NCI-H526 (cell line): ENCODE data around the gene POLH.
"Not testable (repeated sequence)": the region's sequence is repeated elsewhere in the genome, so short reads cannot be mapped to it uniquely, and the experiment has no call there.

ENCODE experiments used
- DNase-seq, 2 experiments: peaks; one replicate each; lab custom pipeline; 2025; lab: John Stamatoyannopoulos, UW

POLH gene

DNA sequence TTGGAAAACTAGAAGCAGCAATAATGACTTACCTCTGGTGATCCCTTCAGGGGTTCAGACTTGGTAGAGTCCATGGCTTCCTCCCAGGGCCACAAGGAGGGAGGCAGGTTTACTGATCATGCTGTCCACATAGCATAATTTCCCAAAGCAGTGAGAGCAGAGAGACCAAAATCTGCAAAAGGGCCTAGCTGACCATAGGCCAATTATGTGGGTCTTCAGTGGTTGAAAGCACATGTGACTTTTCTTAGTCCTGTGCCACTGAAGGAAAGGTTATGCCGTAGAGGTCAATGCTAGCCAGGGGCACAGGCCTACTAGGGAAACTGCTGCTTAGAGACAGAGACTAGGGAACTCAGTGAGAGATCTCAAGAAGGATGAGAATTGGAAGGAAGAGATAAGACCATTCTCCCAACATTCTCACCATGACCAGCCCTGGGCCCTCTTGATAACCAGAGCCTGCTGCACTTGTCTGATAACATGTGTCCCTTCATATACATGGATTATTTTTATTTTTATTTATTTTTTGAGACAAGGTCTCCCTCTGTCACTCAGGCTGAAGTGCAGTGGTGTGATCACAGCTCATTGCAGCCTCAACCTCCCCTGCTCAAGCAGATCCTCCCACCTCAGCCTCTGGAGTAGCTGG lies 55.1 kb downstream of the POLH start:
- no peak for DNase-seq

DNA sequence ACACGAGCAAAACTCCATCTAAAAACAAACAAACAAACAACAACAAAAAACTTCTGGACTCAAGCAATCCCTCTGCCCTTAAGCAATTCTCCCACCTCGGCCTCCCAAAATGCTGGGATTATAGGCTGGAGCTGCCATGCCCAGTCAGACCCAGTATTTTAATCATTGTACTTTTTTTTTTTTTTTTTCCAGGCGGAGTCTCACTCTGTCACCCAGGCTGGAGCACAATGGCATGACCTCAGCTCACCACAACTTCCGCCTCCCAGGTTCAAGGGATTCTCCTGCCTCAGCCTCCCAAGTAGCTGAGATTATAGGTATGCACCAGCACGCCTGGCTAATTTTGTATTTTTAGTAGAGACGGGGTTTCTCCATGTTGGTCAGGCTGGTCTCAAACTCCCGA lies 57.0 kb downstream of the POLH start:
- DNase-seq = not testable (repeated sequence)

- no peak for DNase-seq
Observed at GRCh38 chr6:43634702-43635303, 58.8 kb downstream of the POLH start.

- peak; percentile 63 to 89 for DNase-seq
Observed at GRCh38 chr6:43635387-43636307, 59.7 kb downstream of the POLH start, which contains the start of gene MAD2L1BP. MAD2L1BP (plus strand) TSS chr6:43635840; CDS start chr6:43635876, 36 bp downstream.

- no peak for DNase-seq
Observed at GRCh38 chr6:43636308-43636659, 60.3 kb downstream of the POLH start.

GRCh38 chr6:43639984-43640800 lies 64.2 kb downstream of the POLH start:
- no peak for DNase-seq

DNA sequence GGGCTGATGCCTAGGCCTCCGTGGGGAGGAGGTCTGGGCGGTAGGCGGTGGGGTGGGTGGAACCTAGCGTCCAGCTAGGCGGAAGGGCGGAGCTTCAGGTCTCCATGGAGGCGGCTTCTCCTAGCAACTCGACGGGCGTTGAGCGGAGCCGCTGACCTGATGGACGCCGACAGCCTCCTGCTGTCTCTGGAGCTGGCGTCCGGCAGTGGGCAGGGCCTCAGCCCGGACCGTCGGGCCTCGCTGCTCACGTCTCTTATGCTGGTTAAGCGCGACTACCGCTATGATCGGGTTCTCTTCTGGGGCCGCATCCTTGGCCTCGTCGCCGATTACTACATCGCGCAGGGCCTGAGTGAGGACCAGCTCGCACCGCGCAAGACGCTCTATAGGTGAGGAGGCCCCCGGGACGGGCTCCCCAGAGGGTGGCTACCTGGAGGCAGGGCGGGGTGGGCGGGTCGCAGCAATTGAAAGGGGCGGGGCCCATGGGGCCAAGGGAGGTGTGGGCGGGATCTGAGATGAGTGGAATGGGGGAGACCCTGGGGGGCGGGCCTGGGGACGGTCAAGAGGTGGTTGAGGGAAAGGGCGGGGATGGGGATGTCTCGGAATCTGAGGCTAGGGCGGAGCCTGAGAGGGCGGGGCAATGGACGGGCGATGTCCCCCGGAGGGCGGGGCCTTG lies 69.1 kb downstream of the POLH start, which contains the start of gene RSPH9:
TSS of gene RSPH9 (plus strand) at position 97 of the 673 bp plus-strand sequence. CDS start at position 160, 63 bp downstream.
- peak; percentile 36 to 73 for DNase-seq

DNA sequence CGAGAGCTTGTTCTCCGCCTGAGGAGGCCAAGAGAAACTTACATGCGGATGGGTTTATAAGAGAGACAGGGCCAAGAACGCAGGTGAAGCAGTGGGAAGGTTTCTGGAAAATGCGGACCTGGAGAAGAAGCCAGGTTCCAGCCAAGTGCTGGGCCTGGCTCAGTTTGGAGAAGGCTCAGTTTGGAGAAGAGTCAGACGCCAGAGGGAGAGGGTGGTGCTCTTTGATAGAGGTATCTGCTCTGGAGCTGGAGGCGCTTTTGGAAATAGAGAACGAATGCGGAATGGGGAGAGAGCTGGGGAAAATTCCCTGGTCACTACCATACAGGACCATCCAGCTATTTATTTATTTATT lies 69.6 kb downstream of the POLH start:
- DNase-seq = no peak

DNA sequence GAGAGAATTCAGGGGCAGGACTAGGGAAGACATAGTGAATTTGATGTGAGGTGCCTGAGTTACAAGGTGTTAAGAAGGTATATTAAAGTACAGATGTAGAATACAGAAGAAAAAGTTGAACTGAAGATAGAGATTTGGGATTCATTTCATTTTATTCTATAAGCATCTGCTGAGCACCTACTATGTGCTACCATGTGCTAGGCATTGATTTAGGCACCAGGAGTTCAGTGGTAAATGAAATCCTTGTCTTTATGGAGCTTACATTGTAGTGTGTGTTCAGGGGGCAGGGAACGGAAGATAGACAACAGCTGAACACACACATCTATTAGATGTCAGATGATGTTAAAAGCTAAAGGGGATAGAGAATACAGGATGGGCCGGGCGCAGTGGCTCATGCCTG lies 71.6 kb downstream of the POLH start:
- no peak for DNase-seq

DNA sequence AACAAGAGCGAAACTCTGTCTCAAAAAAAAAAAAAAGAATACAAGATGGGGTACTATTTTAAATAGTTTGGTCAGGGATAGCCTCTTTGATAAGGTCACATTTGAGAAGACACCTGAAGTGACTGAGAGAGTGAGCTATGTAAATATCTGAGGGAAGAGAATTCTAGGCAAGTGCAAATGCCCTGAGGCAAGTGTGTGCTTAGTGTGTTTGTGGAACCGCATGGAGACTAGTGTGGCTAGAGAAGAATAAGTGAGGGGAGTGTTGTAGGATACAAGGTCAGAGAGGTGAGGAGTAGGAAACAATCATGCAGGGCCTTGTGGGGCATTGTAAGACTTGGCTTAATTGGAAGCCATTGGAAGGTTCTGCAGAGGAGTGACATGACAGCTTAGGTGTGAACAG lies 72.3 kb downstream of the POLH start:
- DNase-seq = no peak

GRCh38 chr6:43652822-43653221 lies 76.8 kb downstream of the POLH start:
- not testable (repeated sequence) for DNase-seq

DNA sequence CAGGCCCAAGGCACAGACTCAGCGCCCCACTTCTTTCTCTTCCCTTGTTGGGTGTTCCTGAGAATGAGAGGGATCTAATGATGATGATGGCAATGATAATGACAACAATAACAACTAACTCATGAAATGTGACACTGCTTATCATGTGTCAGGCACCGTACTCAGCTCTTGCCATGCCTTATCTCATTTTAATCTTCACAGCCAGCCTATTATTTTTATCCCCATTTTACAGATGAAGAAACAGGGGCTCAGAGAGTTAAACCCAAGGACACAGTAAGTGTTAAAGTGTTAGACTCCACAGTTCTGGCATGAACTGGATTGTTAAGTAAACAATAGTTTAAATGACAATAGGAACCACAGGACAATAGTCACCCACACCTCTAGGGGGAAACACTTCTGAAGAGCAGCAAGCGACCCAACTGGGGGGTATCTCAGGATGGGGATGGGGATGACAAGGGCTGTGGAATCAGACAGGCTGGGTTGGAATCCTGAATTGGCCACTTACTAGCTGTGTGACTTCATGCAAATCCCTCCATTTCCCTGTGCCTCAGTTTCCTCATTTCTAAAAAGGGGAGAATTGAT lies 81.3 kb downstream of the POLH start:
- DNase-seq = no peak

- DNase-seq = no peak
Observed at GRCh38 chr6:43658161-43658560, 82.2 kb downstream of the POLH start.

DNA sequence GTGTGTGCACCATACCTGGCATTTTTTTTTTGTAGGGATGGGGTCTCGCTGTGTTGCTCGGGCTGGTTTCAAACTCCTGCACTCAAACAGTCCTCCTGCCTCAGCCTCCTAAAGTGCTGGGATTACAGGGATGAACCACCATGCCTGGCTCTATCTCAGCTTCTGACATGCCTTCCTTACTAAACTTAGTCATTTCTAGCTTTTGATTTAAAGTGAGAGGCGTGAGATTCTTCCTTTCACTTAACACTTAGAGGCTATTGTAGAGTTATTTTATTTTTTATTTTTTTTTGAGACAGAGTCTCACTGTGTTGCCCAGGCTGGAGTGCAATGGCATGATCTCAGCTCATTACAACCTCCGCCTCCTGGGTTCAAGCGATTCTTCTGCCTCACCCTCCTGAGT lies 87.0 kb downstream of the POLH start:
- DNase-seq = not testable (repeated sequence)
